NCI-H1105 treated with DMSO at 0.1 percent for 48 hours (cell line): ENCODE measurements around the gene IBTK.
"Not testable (repeated sequence)": the region's sequence is repeated elsewhere in the genome, so short reads cannot be mapped to it uniquely, and the experiment has no call there.

Experiments used
- DNase-seq: peaks from one replicate; lab custom pipeline; 2025; lab: John Stamatoyannopoulos, UW

The IBTK gene

GRCh38 chr6:82178077-82178758 is 69.3 kb downstream of the IBTK start:
- peak; percentile 40 for DNase-seq

GRCh38 chr6:82176616-82177015 is 70.9 kb downstream of the IBTK start:
- no peak for DNase-seq

DNA sequence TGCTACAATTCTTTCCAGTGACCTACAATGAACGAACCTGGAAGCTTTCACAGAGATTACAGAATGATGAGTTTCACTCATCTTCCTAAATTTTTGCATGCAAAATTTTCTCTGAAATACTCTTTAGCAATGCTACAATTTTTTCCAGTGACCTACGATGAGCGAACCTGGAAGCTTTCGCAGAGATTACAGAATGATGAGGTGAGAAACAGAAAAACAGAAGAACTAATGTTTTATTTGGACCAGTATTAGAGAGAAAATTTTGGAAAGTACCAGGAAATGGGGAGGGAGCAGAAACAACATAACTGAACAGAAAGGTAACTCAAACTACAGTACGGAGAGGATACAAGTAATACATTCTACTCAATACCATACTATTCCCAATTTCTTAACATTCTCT is 75.0 kb downstream of the IBTK start:
- DNase-seq, result no peak

DNA sequence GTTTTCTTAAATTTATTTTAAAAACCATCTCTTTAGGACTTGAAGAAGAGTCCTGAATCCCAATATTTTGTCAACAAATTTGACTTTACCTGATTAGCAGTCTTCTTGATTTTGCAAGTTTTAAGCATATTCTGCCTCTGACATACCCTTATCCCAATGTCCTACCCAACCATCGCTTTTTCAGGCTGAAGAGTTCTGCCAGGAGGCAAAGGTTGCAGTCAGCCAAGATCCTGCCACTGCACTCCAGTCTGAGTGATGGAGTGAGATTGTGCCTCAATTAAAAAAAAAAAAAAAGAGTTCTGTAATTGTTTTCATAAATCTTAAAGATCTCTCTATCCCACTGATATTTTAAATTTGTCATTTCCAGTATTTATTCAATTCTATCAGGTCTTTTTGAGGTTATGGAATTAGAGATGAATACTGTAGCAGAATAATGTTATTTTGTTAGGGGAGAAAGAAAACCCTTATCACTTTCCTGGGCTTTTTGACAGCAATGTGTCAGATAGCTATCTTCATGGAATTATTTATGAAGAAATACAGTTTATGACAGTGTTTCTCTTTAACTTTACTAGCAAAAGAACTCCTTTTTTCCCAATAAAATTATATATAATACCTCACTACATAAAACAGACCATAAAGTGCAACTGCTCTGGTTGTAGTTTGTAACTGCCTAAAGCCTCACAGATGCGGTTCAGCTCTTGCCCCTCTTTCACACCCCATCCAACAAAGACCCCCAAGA is 78.2 kb downstream of the IBTK start:
- no peak for DNase-seq

- no peak for DNase-seq
These were observed 81.1 kb downstream of the IBTK start for GRCh38 chr6:82166493-82166892.

- DNase-seq, result no peak
These were observed 87.1 kb downstream of the IBTK start for GRCh38 chr6:82160255-82160990.

- DNase-seq, result not testable (repeated sequence)
These were observed 94.8 kb downstream of the IBTK start for GRCh38 chr6:82152786-82153185.

GRCh38 chr6:82151147-82151546 is 96.4 kb downstream of the IBTK start:
- DNase-seq, result not testable (repeated sequence)

DNA sequence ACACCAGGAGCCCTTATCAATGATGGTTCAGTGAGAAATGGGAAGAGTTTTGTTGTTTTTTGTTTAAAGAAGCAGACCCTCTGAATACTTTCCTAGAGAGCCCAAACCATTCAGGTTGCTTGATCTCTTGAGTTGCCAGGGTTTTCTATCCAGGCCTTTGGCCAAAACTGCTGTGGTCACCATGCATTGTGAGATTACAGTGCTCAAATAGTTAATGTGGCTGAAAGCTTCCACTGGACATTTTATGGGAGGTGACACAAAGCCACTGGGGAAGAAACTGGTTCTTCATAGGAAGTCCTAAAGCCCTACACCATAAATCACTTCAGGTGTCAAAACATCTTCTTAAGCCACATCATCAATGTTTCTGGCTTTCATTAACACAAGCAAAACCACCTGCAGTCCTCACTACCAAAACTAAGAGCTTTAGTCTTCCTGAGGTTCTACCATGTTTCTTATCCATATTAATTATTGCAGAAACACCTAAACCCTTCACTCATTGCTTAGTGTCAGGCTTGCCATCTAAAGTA is 101.6 kb downstream of the IBTK start:
- no peak for DNase-seq

DNA sequence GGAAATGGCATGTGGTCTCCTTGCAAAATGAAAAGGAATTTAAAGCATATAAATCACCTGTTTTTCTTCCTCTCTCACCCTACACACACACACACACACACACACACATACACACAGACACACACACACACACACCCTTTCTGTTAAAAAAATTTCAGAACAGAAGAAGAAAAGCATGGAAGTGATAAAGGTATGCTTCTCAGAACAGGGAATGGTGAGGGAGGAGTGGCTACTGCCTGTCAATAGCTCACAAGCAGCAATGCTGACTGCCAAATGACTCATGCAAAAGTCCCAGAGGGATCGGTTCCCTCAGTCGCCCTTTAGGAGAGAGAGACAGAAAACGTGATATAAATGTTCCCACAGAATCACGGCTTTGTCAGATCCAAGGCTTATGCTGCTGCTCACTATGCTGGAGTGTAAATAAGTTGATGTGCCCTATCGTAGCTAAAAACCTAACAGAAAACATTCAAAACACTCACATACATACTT is 102.6 kb downstream of the IBTK start:
- DNase-seq, result no peak

GRCh38 chr6:82144007-82144851 is 103.3 kb downstream of the IBTK start:
- no peak for DNase-seq

DNA sequence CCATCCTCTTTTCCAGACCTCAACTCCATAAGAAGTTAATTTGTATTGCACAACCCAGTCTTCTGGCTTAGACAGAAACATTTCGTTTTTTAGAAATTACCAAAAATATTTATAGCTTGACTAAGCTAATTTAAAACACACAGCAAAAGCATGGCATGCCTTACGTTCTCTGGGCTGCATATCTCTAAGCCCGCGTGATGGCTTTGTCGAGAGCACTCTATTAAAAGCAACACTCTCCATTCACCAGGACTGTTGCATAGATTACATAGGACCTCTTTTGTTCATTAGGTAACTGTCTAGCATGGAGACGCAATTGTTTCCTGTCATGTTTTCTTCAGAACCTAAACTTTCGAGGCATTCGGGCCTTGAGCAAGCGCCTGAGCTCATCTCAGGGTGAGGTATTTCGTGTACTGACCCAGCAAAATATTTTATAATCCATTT is 104.5 kb downstream of the IBTK start:
- no peak for DNase-seq

- no peak for DNase-seq
These were observed 105.0 kb downstream of the IBTK start for GRCh38 chr6:82142524-82142923.

GRCh38 chr6:82138075-82138791 is 109.3 kb downstream of the IBTK start:
- DNase-seq, result no peak

DNA sequence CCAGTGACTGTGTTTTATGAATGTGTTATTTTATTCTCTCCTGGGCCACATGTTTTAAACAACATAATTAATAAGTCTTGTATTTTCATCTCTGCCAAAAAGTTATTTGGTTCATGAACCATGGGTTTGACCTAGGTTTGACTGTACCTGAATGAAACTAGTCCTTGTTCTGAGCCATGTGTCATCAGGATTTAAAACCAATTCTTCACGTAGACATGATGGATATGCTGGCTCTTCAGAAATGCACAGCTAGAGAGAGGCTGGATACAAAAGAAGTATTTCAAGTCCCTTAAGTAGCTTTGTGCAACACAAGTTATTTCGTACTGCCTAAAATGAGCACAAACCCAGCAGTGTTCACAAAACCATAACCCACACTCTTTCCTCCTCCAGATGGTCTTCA is 116.1 kb downstream of the IBTK start:
- no peak for DNase-seq

DNA sequence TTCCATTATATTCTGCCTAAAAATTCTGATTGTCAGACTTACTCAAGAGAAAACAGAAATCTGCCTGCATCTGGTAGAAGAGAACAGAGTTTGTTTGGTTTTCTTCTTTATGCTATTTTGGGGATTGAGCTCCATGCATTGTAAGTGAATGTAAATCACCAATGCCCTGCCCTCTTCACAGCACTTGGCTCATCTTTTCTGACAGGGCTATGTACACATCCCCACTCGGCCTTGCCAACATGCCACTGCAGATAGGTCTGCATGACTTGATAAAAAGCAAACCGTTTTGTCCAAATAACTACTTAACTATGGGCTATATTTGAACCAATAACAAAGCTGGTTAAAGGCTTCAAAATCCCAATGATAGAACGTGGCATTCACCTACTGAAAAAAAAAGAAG is 117.7 kb downstream of the IBTK start:
- DNase-seq, result no peak

GRCh38 chr6:82128973-82129372 is 118.6 kb downstream of the IBTK start:
- not testable (repeated sequence) for DNase-seq

DNA sequence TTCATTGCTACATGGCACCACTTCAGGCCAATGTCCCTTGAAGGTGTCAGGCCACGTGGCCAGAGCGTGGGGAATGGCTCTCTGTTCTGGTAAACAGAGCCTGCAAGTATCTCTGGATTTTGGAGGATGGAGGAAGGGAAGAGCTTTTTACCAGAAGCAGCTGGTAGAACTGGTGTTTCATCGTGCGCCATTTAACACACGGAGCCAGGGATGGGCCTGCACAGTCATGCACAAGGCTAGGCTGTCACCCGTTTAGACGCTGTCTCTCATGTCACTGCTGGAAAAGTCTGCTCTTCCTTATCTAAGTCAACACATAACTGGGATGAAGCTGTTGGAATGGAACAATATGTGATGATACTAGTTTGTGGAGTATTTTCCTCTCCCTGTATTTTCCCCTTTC is 123.9 kb downstream of the IBTK start:
- no peak for DNase-seq
